K562 (cell line): Measurements from ENCODE around the gene COQ7. TPM values are rescaled to one million over a fixed set of nuclear protein-coding genes. Genes with fewer than 3 reads are reported as not detected.

Source experiments
- JUND ChIP-seq, 2 experiments: IDR thresholded peaks; 2 replicates in 1 of 2; 3 replicates in 1 of 2; pipeline ENCODE4 v1.6.1; 2011; ENCODE audit warnings: borderline replicate concordance in 2 of 2, low read depth in 2 of 2, low read length in 2 of 2, improper control_type of control experiment in 1 of 2, missing biosample characterization in 1 of 2, missing genetic modification characterization in 1 of 2, missing genetic modification reagents in 1 of 2
- KLF1 ChIP-seq: fragments of 450-650 bp; IDR thresholded peaks from 2 replicates; pipeline ENCODE4 v1.6.1; 2016; ENCODE audit warnings: missing genetic modification characterization, missing compliant biosample characterization
- PHF21A ChIP-seq: fragments of 450-650 bp; IDR thresholded peaks from 2 replicates; pipeline ENCODE4 v1.6.1; 2017; ENCODE audit warnings: low read depth, borderline replicate concordance
- SIN3B ChIP-seq: fragments of 450-650 bp; IDR thresholded peaks from 2 replicates; pipeline ENCODE4 v1.6.1; 2017; ENCODE audit warnings: low read depth, mild to moderate bottlenecking, moderate library complexity
- SP1 ChIP-seq: sonication (generic); formaldehyde crosslinking; IDR thresholded peaks from 2 replicates; pipeline ENCODE4 v1.8.1; 2022; ENCODE audit warnings: mild to moderate bottlenecking, missing genetic modification reagents
- XRCC5 ChIP-seq: fragments of 200-400 bp; formaldehyde crosslinking; IDR thresholded peaks from 2 replicates; pipeline ENCODE4 v1.6.1; 2017; ENCODE audit warnings: low read depth, mild to moderate bottlenecking, low read length
- ZBTB1 ChIP-seq: sonication (generic); formaldehyde crosslinking; IDR thresholded peaks from 2 replicates; pipeline ENCODE4 v1.8.1; 2023; ENCODE audit warnings: missing genetic modification reagents, low read depth, mild to moderate bottlenecking, borderline replicate concordance
- ZNF143 ChIP-seq: sonication (generic); formaldehyde crosslinking; IDR thresholded peaks from 2 replicates; pipeline ENCODE4 v1.9.0; 2022; ENCODE audit warnings: mild to moderate bottlenecking, missing genetic modification reagents
- ZNF408 ChIP-seq: fragments of 250-450 bp; sonication (Bioruptor Pico); IDR thresholded peaks from 2 replicates; pipeline ENCODE4 v1.4.0; 2020; ENCODE audit warnings: low read depth, mild to moderate bottlenecking, moderate library complexity
- ZNF830 ChIP-seq: fragments of 250-450 bp; sonication (Bioruptor Pico); IDR thresholded peaks from 2 replicates; pipeline ENCODE4 v1.5.0; 2021; ENCODE audit warnings: mild to moderate bottlenecking
- polyA plus RNA-seq, 8 experiments: library from polyadenylated mRNA; depleted of rRNA in 4 of 8; stranded (reverse) in 5 of 8; unstranded in 3 of 8; fragments of >200 nt; fragmentation: Nextera tagmentation in 2 of 8; fragmentation: Illumina TruSeq in 1 of 8; extraction: Ambion mirVana in 2 of 8; extraction: Trizol in 1 of 8; gene quantifications; 2 replicates each; pipeline versions ENCODE4 v1.2.1 to v1.2.3, GENCODE V29; 2011 to 2014; ENCODE audit warnings: inconsistent platforms in 1 of 8, missing spikeins in 1 of 8
- total RNA-seq, 7 experiments: library from RNA; depleted of rRNA in 6 of 7; stranded (reverse); fragments of >200 nt in 6 of 7; fragmentation: Illumina TruSeq in 2 of 7; extraction: Trizol in 2 of 7; gene quantifications; 2 replicates each; pipeline versions ENCODE4 v1.2.1 to v1.2.3, GENCODE V29; 2011 to 2021; ENCODE audit warnings: low replicate concordance in 1 of 7
- TF ChIP-seq, protein P1 (sequence below): IDR thresholded peaks from 2 replicates; pipeline ENCODE4 v1.6.1; 2012; ENCODE audit warnings: low read depth, low read length, improper control_type of control experiment, borderline replicate concordance
- TF ChIP-seq, protein P2 (sequence below): fragments of 450-650 bp; IDR thresholded peaks from 2 replicates; pipeline ENCODE4 v1.7.1; 2018; ENCODE audit warnings: mild to moderate bottlenecking, low read depth; ENCODE audit not compliant: partially characterized antibody
- TF ChIP-seq, protein P3 (sequence below): fragments of 200-800 bp; sonication (Bioruptor generic); IDR thresholded peaks from 2 replicates; pipeline ENCODE4 v1.6.1; 2017; ENCODE audit warnings: missing genetic modification characterization, missing compliant biosample characterization
- TF ChIP-seq, protein P4 (sequence below), 2 experiments: IDR thresholded peaks; 2 replicates each; pipeline ENCODE4 v1.6.1; 2012; ENCODE audit warnings: improper control_type of control experiment in 2 of 2, low read depth in 2 of 2, low read length in 2 of 2, borderline replicate concordance in 1 of 2

The COQ7 gene
- total and polyA plus RNA-seq, 9 of the 15 experiments (the other 6 are each of a cell fraction or from before 2014, with no cell fraction given): 2.3 to 26.1 (median 15.2) TPM

DNA sequence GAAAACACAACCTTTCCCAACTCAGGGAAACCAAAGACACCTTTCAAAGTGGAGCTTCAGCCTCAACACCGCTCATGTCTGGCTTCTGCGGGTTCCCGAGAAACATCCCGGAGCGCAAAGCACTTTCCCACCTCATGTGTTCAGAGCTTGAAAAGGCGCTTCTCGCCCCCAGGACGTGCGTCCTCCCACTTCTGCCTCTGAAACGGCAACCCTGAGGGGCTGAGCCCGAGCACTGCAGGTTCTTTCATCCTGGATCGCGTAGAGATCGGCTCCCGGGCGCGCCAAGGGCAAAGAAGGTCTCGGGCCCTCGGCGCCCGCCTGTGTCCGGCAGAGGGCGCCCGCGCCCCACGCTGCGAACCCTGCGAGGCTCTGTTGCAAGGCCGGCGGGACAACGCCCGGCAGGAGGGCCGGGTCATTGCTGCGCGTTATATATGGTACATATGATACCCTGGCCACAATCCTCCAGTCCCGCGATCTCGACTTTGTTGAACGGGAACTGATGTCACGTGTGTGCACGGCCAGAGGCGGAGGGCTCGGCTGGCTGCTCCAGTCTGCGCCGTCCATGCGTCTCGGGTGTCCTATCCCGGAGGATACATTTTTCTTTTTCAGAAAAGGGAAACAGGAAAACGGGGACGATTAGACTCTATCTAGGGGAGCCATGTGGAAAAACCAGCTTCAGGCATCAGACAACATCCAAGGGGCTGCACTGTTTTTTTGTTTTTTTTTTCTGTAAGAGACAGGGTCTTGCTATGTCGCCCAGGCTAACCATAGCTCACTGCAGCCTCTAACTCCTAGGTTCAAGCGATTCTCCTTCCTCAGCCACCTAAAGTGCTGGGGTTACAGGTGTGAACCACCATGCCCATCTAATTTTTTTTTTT lies 19.1 kb downstream of the COQ7 start (continued):
- TF ChIP-seq, protein P1, sequence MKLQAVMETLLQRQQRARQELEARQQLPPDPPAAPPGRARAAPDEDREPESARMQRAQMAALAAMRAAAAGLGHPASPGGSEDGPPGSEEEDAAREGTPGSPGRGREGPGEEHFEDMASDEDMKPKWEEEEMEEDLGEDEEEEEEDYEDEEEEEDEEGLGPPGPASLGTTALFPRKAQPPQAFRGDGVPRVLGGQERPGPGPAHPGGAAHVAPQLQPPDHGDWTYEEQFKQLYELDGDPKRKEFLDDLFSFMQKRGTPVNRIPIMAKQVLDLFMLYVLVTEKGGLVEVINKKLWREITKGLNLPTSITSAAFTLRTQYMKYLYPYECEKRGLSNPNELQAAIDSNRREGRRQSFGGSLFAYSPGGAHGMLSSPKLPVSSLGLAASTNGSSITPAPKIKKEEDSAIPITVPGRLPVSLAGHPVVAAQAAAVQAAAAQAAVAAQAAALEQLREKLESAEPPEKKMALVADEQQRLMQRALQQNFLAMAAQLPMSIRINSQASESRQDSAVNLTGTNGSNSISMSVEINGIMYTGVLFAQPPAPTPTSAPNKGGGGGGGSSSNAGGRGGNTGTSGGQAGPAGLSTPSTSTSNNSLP: 0 out of 2 replicates have a peak, but pooled peaks have one; percentile 17
- TF ChIP-seq XRCC5: peak; percentile 72; the same call in 1 of the 2 replicates
- TF ChIP-seq ZNF143 (CRISPR knock-in tag): peak; percentile 32; the same call in 1 of the 2 replicates
- TF ChIP-seq KLF1 (tag): peak; percentile 78
- no peak for TF ChIP-seq ZNF830
- TF ChIP-seq ZNF408 (CRISPR knock-in tag): no peak
- TF ChIP-seq, protein P2, sequence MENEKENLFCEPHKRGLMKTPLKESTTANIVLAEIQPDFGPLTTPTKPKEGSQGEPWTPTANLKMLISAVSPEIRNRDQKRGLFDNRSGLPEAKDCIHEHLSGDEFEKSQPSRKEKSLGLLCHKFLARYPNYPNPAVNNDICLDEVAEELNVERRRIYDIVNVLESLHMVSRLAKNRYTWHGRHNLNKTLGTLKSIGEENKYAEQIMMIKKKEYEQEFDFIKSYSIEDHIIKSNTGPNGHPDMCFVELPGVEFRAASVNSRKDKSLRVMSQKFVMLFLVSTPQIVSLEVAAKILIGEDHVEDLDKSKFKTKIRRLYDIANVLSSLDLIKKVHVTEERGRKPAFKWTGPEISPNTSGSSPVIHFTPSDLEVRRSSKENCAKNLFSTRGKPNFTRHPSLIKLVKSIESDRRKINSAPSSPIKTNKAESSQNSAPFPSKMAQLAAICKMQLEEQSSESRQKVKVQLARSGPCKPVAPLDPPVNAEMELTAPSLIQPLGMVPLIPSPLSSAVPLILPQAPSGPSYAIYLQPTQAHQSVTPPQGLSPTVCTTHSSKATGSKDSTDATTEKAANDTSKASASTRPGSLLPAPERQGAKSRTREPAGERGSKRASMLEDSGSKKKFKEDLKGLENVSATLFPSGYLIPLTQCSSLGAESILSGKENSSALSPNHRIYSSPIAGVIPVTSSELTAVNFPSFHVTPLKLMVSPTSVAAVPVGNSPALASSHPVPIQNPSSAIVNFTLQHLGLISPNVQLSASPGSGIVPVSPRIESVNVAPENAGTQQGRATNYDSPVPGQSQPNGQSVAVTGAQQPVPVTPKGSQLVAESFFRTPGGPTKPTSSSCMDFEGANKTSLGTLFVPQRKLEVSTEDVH: no peak
- peak; percentile 39; the same call in 1 of the 2 replicates for TF ChIP-seq PHF21A
- 0 out of 2 replicates have a peak, but pooled peaks have one; percentile 36 for TF ChIP-seq SIN3B
- TF ChIP-seq, protein P3, sequence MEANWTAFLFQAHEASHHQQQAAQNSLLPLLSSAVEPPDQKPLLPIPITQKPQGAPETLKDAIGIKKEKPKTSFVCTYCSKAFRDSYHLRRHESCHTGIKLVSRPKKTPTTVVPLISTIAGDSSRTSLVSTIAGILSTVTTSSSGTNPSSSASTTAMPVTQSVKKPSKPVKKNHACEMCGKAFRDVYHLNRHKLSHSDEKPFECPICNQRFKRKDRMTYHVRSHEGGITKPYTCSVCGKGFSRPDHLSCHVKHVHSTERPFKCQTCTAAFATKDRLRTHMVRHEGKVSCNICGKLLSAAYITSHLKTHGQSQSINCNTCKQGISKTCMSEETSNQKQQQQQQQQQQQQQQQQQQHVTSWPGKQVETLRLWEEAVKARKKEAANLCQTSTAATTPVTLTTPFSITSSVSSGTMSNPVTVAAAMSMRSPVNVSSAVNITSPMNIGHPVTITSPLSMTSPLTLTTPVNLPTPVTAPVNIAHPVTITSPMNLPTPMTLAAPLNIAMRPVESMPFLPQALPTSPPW (CRISPR knock-in tag): no peak
- TF ChIP-seq JUND (IDR thresholded peaks at IDR 0.05; ENCODE audit: borderline replicate concordance, low read depth, low read length): peak; percentile 46; the same call in 1 of the 2 replicates
- TF ChIP-seq JUND (tag; IDR thresholded peaks at IDR 0.05; ENCODE audit: borderline replicate concordance, low read depth, low read length): no peak; the same call in 2 of the 3 replicates
- 0 out of 2 replicates have a peak, but pooled peaks have one; percentile 29 for TF ChIP-seq ZBTB1
- peak; percentile 64 for TF ChIP-seq SP1 (CRISPR knock-in tag)
- TF ChIP-seq, protein P4, sequence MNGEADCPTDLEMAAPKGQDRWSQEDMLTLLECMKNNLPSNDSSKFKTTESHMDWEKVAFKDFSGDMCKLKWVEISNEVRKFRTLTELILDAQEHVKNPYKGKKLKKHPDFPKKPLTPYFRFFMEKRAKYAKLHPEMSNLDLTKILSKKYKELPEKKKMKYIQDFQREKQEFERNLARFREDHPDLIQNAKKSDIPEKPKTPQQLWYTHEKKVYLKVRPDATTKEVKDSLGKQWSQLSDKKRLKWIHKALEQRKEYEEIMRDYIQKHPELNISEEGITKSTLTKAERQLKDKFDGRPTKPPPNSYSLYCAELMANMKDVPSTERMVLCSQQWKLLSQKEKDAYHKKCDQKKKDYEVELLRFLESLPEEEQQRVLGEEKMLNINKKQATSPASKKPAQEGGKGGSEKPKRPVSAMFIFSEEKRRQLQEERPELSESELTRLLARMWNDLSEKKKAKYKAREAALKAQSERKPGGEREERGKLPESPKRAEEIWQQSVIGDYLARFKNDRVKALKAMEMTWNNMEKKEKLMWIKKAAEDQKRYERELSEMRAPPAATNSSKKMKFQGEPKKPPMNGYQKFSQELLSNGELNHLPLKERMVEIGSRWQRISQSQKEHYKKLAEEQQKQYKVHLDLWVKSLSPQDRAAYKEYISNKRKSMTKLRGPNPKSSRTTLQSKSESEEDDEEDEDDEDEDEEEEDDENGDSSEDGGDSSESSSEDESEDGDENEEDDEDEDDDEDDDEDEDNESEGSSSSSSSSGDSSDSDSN (IDR thresholded peaks at IDR 0.05; ENCODE audit: borderline replicate concordance in 1 of 2, low read depth in 2 of 2, low read length in 2 of 2): 0 out of 4 replicates have a peak, but pooled peaks of 1 of the 2 experiments have one; percentile 45
